ENCODE data around the gene CKS2. TPM values are rescaled to one million over a fixed set of nuclear protein-coding genes. Genes with fewer than 3 reads are reported as not detected.
A peak's percentile ranks its signal among the peaks of the same experiment; 100 is the strongest.

Gene CKS2
- total RNA-seq, 1 donor from 2014 or later = 24.5 TPM

DNA sequence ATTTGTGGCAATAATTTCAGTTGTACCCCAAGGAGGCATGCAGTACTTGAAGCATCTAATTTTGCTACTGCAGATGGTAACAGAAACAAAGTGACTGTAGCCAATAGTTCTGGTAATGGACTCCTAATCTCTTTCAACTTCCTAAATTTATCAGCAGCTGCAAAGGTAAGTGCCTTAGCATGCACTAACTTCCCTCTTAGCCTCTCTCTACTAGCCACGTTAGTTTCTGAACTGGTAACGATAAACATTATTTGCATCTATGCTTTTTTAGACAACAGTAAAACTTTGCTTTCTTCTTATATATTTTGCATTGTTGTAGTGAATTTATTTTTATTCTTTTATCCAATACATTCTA is 6.2 kb upstream of the CKS2 start:
- peaks cover 3% of the 10 kb centered on the region for H3K4me1 Mint-ChIP-seq (ENCODE audit: low read depth)

DNA sequence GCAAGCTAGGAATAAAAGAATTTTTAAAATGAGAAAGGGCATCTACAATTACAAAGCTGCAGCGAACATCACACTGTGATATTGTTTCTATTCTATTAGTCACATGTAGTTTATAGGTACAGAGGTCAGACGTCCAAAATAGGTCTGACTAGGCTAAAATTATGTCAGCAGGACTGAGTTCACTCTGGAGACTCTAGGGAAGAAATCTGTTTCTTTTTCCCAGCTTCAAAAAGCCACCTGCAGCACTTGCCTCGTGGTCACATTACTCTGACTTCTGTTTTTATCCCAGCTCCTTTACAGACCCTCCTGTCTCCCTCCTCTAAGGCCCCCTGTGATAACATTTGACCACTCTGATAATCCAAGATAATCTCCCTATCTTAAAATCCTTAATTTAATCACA is 5.1 kb upstream of the CKS2 start:
- no peaks in the 10 kb centered on the region for H3K36me3 Mint-ChIP-seq (ENCODE audit: low read depth)
- H3K4me3 Mint-ChIP-seq (ENCODE audit: unreplicated experiment) = no peak overlapping the region
- TF ChIP-seq, protein P1, sequence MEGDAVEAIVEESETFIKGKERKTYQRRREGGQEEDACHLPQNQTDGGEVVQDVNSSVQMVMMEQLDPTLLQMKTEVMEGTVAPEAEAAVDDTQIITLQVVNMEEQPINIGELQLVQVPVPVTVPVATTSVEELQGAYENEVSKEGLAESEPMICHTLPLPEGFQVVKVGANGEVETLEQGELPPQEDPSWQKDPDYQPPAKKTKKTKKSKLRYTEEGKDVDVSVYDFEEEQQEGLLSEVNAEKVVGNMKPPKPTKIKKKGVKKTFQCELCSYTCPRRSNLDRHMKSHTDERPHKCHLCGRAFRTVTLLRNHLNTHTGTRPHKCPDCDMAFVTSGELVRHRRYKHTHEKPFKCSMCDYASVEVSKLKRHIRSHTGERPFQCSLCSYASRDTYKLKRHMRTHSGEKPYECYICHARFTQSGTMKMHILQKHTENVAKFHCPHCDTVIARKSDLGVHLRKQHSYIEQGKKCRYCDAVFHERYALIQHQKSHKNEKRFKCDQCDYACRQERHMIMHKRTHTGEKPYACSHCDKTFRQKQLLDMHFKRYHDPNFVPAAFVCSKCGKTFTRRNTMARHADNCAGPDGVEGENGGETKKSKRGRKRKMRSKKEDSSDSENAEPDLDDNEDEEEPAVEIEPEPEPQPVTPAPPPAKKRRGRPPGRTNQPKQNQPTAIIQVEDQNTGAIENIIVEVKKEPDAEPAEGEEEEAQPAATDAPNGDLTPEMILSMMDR (IDR thresholded peaks at IDR 0.05) = no peak
- peaks cover 9% of the 10 kb centered on the region for H3K4me1 Mint-ChIP-seq (ENCODE audit: low read depth)
- H3K9me3 Mint-ChIP-seq (ENCODE audit: low read depth) = no peaks in the 10 kb centered on the region
- no peaks in the 10 kb centered on the region for H3K27me3 Mint-ChIP-seq (ENCODE audit: low read depth)
- no peak overlapping the region for H3K27ac Mint-ChIP-seq (ENCODE audit: unreplicated experiment)
- no peak for DNase-seq (ENCODE audit: low spot score)

More for the DNA sequence above, 6.2 kb upstream of the CKS2 start:
- Mint-ChIP-seq H3K27ac (ENCODE audit: unreplicated experiment) (no peak overlapping the region), H3K36me3 (ENCODE audit: low read depth) (no peaks in the 10 kb centered on the region), H3K27me3 (ENCODE audit: low read depth) (no peaks in the 10 kb centered on the region), H3K9me3 (ENCODE audit: low read depth) (no peaks in the 10 kb centered on the region), H3K4me3 (ENCODE audit: unreplicated experiment) (no peak overlapping the region)
- no peak for DNase-seq (ENCODE audit: low spot score)
- TF ChIP-seq, protein P1 (IDR thresholded peaks at IDR 0.05) = no peak

DNA sequence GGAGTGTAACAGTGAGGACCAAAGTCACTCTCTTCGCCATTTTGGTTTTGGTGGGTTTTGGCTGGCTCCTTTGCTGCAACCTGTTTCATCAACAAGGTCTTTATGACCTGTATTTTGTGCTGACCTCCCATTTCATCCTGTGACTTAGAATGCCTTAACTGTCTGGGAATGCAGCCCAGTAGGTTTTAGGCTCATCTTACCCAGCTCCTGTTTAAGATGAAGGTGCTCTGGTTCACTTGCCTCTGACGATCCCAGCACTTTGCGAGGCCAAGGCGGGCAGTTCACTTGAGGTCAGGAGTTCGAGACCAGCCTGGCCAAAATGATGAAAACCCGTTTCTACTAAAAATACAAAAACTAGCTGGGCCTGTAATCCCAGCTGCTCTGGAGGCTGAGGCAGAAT is 1.8 kb upstream of the CKS2 start:
- H3K9me3 Mint-ChIP-seq (ENCODE audit: low read depth) = no peaks in the 10 kb centered on the region
- H3K36me3 Mint-ChIP-seq (ENCODE audit: low read depth) = no peaks in the 10 kb centered on the region
- H3K27ac Mint-ChIP-seq (ENCODE audit: unreplicated experiment) = peak overlapping the region; percentile 100
- no peak for DNase-seq (ENCODE audit: low spot score)
- no peak overlapping the region for H3K4me3 Mint-ChIP-seq (ENCODE audit: unreplicated experiment)
- peaks cover 27% of the 10 kb centered on the region for H3K4me1 Mint-ChIP-seq (ENCODE audit: low read depth)
- TF ChIP-seq, protein P1 (IDR thresholded peaks at IDR 0.05) = no peak
- H3K27me3 Mint-ChIP-seq (ENCODE audit: low read depth) = no peaks in the 10 kb centered on the region

DNA sequence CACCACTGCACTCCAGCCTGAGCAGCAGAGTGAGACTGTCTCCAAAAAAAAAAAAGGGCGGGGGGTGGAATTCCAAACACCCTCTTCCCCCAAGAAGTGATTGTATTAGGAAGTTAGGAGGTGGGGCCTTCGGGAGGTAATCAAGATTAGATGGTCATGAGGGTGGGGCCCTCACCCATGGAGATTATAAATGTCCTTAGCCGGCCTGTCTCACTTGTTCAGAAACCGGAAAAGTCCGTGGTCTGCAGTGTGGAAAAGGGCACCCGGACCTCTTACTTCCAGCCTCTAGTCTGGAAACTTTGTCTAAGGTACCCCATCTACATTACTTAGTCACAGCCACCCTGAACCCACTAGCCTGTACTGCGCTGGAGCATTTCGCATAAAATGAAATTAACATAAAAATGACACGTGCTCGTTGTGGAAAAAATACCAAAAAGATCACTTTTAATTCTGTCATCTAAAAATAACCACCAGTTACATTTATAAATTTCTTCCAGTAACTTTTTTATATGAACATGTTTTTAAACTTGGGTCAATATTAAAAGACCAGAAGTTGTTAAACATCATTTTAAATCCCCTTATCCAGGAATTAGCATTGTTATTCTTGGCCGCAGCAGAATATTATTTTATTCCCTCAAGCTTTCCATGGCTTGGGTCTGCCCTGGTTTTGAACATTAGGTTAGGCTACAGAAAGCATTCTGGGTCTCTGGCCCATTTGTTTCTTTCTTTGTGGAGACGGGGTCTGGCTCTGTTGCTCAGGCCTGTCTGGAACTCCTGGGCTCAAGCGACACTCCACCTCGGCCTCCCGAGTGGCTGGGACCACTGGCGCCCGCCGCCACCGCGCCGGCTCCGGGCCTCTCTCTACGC is 1.2 kb upstream of the CKS2 start:
- DNase-seq (ENCODE audit: low spot score) = no peak
- H3K4me1 Mint-ChIP-seq (ENCODE audit: low read depth) = peaks cover 34% of the 10 kb centered on the region
- peak overlapping the region; percentile 90 for H3K4me3 Mint-ChIP-seq (ENCODE audit: unreplicated experiment)
- peak overlapping the region; percentile 100 for H3K27ac Mint-ChIP-seq (ENCODE audit: unreplicated experiment)
- TF ChIP-seq, protein P1 (IDR thresholded peaks at IDR 0.05) = no peak
- H3K36me3 Mint-ChIP-seq (ENCODE audit: low read depth) = no peaks in the 10 kb centered on the region
- H3K9me3 Mint-ChIP-seq (ENCODE audit: low read depth) = no peaks in the 10 kb centered on the region
- no peaks in the 10 kb centered on the region for H3K27me3 Mint-ChIP-seq (ENCODE audit: low read depth)

DNA sequence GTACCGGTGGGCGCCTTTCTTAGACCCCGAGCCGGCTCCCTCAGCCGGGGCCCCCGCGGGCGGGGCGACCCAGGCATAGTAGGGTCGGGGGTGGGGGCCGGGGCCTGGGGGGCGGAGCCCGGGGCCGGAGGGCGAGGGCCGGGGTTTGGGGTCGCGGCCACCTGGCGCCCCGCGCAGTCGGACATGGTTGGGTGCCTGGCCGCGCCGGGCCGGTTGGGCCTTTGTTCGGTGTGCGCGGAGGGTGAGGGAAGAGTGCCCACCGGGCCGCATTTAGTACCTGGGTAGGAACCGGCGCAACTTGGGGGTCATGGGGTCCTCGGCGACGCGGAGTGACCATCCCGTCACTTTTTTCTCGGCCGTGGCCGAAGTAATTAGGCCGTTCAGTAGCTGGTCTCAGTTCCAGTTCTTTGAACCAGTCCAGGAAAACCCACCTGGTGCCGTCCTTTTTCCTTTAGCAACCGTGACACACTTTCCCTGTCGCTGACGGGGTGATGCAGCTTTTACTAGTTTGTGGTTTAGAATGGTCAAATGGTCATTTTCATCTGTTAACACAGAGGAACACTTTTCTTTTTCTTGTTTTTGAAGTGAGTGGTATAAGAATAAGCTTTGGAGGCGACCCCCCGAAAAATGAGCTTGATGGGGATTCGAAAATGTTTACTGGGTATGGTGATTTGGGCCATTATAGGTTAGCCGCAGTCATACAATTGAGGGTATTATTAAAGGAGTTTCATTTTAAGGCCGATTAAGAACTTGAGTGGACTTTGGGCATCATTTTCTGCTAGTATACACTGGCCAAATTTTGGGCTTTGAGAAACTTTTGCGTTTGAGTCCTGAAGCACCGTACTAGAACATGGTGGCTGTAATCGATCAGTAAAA is 589 bp downstream of the CKS2 start:
- no peaks in the 10 kb centered on the region for H3K27me3 Mint-ChIP-seq (ENCODE audit: low read depth)
- peak overlapping the region; percentile 90 for H3K4me3 Mint-ChIP-seq (ENCODE audit: unreplicated experiment)
- no peak for DNase-seq (ENCODE audit: low spot score)
- peaks cover 37% of the 10 kb centered on the region for H3K4me1 Mint-ChIP-seq (ENCODE audit: low read depth)
- peaks cover 1% of the 10 kb centered on the region for H3K36me3 Mint-ChIP-seq (ENCODE audit: low read depth)
- H3K27ac Mint-ChIP-seq (ENCODE audit: unreplicated experiment) = peak overlapping the region; percentile 100
- TF ChIP-seq, protein P1 (IDR thresholded peaks at IDR 0.05) = no peak
- H3K9me3 Mint-ChIP-seq (ENCODE audit: low read depth) = no peaks in the 10 kb centered on the region

All from chondrocyte (in vitro differentiated cells).